MM.1S (cell line): Measurements from ENCODE around the gene MVB12B.

Experiments
- DNase-seq: peaks from one replicate; pipeline ENCODE4 v3.0.0-alpha.2; 2015
- H2AFZ ChIP-seq: fragments of 300-600 bp; sonication (generic); 2 replicates; pipeline ENCODE4 v1.6.0; 2016; ENCODE audit warnings: antibody characterized with exemption, low read length
- H3F3A ChIP-seq: fragments of 300-600 bp; sonication (generic); 2 replicates; pipeline ENCODE4 v1.6.1; 2016; ENCODE audit warnings: mild to moderate bottlenecking, antibody characterized with exemption, low read length, moderate library complexity, mixed read lengths; ENCODE audit not compliant: insufficient read depth
- H3K27ac ChIP-seq: fragments of 300-600 bp; sonication (generic); 2 replicates; pipeline ENCODE4 v1.5.1; 2016; ENCODE audit warnings: mild to moderate bottlenecking, low read length
- H3K27me3 ChIP-seq: fragments of 300-600 bp; sonication (generic); replicated peaks from 2 replicates; pipeline ENCODE4 v1.6.0; 2016; ENCODE audit warnings: low read length; ENCODE audit not compliant: insufficient read depth
- H3K36me3 ChIP-seq: fragments of 300-600 bp; sonication (generic); replicated peaks from 2 replicates; pipeline ENCODE4 v1.6.1; 2016; ENCODE audit warnings: mild to moderate bottlenecking, low read length, mixed read lengths; ENCODE audit not compliant: insufficient read depth
- H3K4me1 ChIP-seq: fragments of 300-600 bp; sonication (generic); 2 replicates; pipeline ENCODE4 v1.6.1; 2016; ENCODE audit warnings: low read length, mixed read lengths
- H3K4me2 ChIP-seq: fragments of 300-600 bp; sonication (generic); 2 replicates; pipeline ENCODE4 v1.6.0; 2016; ENCODE audit warnings: low read depth, low read length
- H3K4me3 ChIP-seq: fragments of 300-600 bp; sonication (generic); 2 replicates; pipeline ENCODE4 v1.5.1; 2016; ENCODE audit warnings: low read length, mixed read lengths
- H3K79me2 ChIP-seq: fragments of 300-600 bp; sonication (generic); 2 replicates; pipeline ENCODE4 v1.6.1; 2016; ENCODE audit warnings: mixed run types, low read length, mixed read lengths
- H3K9ac ChIP-seq: fragments of 300-600 bp; sonication (generic); 2 replicates; pipeline ENCODE4 v1.6.1; 2016; ENCODE audit warnings: low read length, mixed read lengths
- H3K9me2 ChIP-seq: fragments of 300-600 bp; sonication (generic); replicated peaks from 2 replicates; pipeline ENCODE4 v1.6.1; 2016; ENCODE audit warnings: mild to moderate bottlenecking, low read length, mixed read lengths; ENCODE audit not compliant: insufficient read depth
- H3K9me3 ChIP-seq: fragments of 300-600 bp; sonication (generic); replicated peaks from 2 replicates; pipeline ENCODE4 v1.6.1; 2016; ENCODE audit warnings: mild to moderate bottlenecking, low read length, mixed read lengths; ENCODE audit not compliant: insufficient read depth
- H4K20me1 ChIP-seq: fragments of 300-600 bp; sonication (generic); 2 replicates; pipeline ENCODE4 v1.6.1; 2016; ENCODE audit warnings: mild to moderate bottlenecking, low read length, moderate library complexity, mixed read lengths; ENCODE audit not compliant: insufficient read depth
- CTCF ChIP-seq: fragments of 300-600 bp; sonication (generic); IDR thresholded peaks from 2 replicates; pipeline ENCODE4 v1.5.1; 2016; ENCODE audit warnings: antibody characterized with exemption, low read length, mixed read lengths
- EZH2 ChIP-seq: fragments of 300-600 bp; sonication (generic); optimal IDR thresholded peaks from 2 replicates; pipeline ENCODE3; 2017; ENCODE audit warnings: low read depth, mild to moderate bottlenecking, antibody characterized with exemption, low read length, mixed read lengths
- EZH2phosphoT487 ChIP-seq: fragments of 300-600 bp; sonication (generic); IDR thresholded peaks from 2 replicates; pipeline ENCODE4 v1.6.1; 2018; ENCODE audit warnings: antibody characterized with exemption, low read length

MVB12B gene

GRCh38 chr9:126505697-126506346 is 179.2 kb downstream of the MVB12B start:
- Histone ChIP-seq H3K4me3 (no peak overlapping the region), H3K9me2 (no peaks in the 10 kb centered on the region), H2AFZ (no peak overlapping the region), H3K9ac (no peak overlapping the region), H3K79me2 (no peaks in the 10 kb centered on the region), H3K9me3 (no peaks in the 10 kb centered on the region), H3K36me3 (no peaks in the 10 kb centered on the region), H3K27ac (no peak overlapping the region), H3K4me1 (no peaks in the 10 kb centered on the region), H3K27me3 (peaks cover 63% of the 10 kb centered on the region), H4K20me1 (no peaks in the 10 kb centered on the region), H3K4me2 (no peak overlapping the region), H3F3A (no peaks in the 10 kb centered on the region)
- no peak for TF ChIP-seq EZH2
- no peak for DNase-seq

- no peak overlapping the region for H3K4me3 ChIP-seq
- no peak overlapping the region for H3K27ac ChIP-seq
- no peaks in the 10 kb centered on the region for H3K4me1 ChIP-seq
- no peaks in the 10 kb centered on the region for H3K9me3 ChIP-seq
- no peak overlapping the region for H3K4me2 ChIP-seq
- no peaks in the 10 kb centered on the region for H3K36me3 ChIP-seq
- no peaks in the 10 kb centered on the region for H3K9me2 ChIP-seq
- no peaks in the 10 kb centered on the region for H3K79me2 ChIP-seq
- TF ChIP-seq CTCF (no peak), EZH2phosphoT487 (no peak), EZH2 (no peak)
- no peak overlapping the region for H2AFZ ChIP-seq
- no peak overlapping the region for H3K9ac ChIP-seq
- DNase-seq: no peak
- peaks cover 70% of the 10 kb centered on the region for H3K27me3 ChIP-seq
- no peaks in the 10 kb centered on the region for H4K20me1 ChIP-seq
- no peaks in the 10 kb centered on the region for H3F3A ChIP-seq
These were observed 180.0 kb downstream of the MVB12B start for GRCh38 chr9:126506361-126507317.

- no peak for TF ChIP-seq EZH2phosphoT487
- TF ChIP-seq CTCF: no peak
- no peak for TF ChIP-seq EZH2
- DNase-seq: no peak
- Histone ChIP-seq H3K9me2 (no peaks in the 10 kb centered on the region), H3K9me3 (no peaks in the 10 kb centered on the region), H3K36me3 (no peaks in the 10 kb centered on the region), H3F3A (no peaks in the 10 kb centered on the region), H3K9ac (no peak overlapping the region), H3K27ac (no peak overlapping the region), H3K27me3 (peaks cover 79% of the 10 kb centered on the region), H4K20me1 (no peaks in the 10 kb centered on the region), H3K79me2 (no peaks in the 10 kb centered on the region), H3K4me3 (no peak overlapping the region), H3K4me1 (no peaks in the 10 kb centered on the region), H3K4me2 (no peak overlapping the region), H2AFZ (no peak overlapping the region)
These were observed 180.9 kb downstream of the MVB12B start for GRCh38 chr9:126507318-126508109.
